GM23338 (cell line): ENCODE results near the gene WWOX. TPM values are rescaled to one million over a fixed set of nuclear protein-coding genes. Genes with fewer than 3 reads are reported as not detected.

Experiments
- ATAC-seq: fragments of 200-7000 bp; cut with Tn5 transposase; 3 replicates; pipeline ENCODE4 v1.9.1; 2020
- DNase-seq: peaks from one replicate; pipeline ENCODE4 v3.0.0-alpha.2; 2015; ENCODE audit warnings: low spot score
- H2AFZ ChIP-seq: fragments of 200-600 bp; sonication (generic); 2 replicates; pipeline ENCODE4 v1.8.0; 2016; ENCODE audit warnings: antibody characterized with exemption, mild to moderate bottlenecking, moderate library complexity
- H3F3A ChIP-seq: fragments of 200-600 bp; sonication (generic); replicated peaks from 2 replicates; pipeline ENCODE4 v1.8.0; 2017; ENCODE audit warnings: antibody characterized with exemption, mixed run types, low read depth
- H3K27ac ChIP-seq: fragments of 200-600 bp; sonication (generic); 2 replicates; pipeline ENCODE4 v1.6.1; 2016; ENCODE audit warnings: low read depth
- H3K27me3 ChIP-seq: fragments of 200-600 bp; sonication (generic); 2 replicates; pipeline ENCODE4 v1.8.0; 2016; ENCODE audit warnings: mild to moderate bottlenecking, mixed run types, moderate library complexity; ENCODE audit not compliant: insufficient read depth
- H3K36me3 ChIP-seq: fragments of 200-600 bp; sonication (generic); 2 replicates; pipeline ENCODE4 v1.8.0; 2016; ENCODE audit warnings: mild to moderate bottlenecking; ENCODE audit not compliant: insufficient read depth
- H3K4me1 ChIP-seq: fragments of 200-600 bp; sonication (generic); 2 replicates; pipeline ENCODE4 v1.8.0; 2016; ENCODE audit warnings: mild to moderate bottlenecking, moderate library complexity; ENCODE audit not compliant: insufficient read depth
- H3K4me2 ChIP-seq: fragments of 200-600 bp; sonication (generic); 2 replicates; pipeline ENCODE4 v1.7.1; 2017; ENCODE audit warnings: mixed run types
- H3K4me3 ChIP-seq: fragments of 200-600 bp; sonication (generic); 2 replicates; pipeline ENCODE4 v1.6.1; 2016; ENCODE audit warnings: mixed run types
- H3K79me2 ChIP-seq: fragments of 200-600 bp; sonication (generic); replicated peaks from 2 replicates; pipeline ENCODE4 v1.8.0; 2017; ENCODE audit warnings: mild to moderate bottlenecking; ENCODE audit not compliant: insufficient read depth
- H3K9me2 ChIP-seq: fragments of 200-600 bp; sonication (generic); 2 replicates; pipeline ENCODE4 v1.8.0; 2017; ENCODE audit not compliant: insufficient read depth
- H4K20me1 ChIP-seq: fragments of 200-600 bp; sonication (generic); replicated peaks from 2 replicates; pipeline ENCODE4 v1.8.0; 2017; ENCODE audit warnings: mild to moderate bottlenecking; ENCODE audit not compliant: insufficient read depth
- H3K27ac Mint-ChIP-seq: 2 replicates; pipeline ENCODE4 v1.8.0; 2020; ENCODE audit warnings: inconsistent platforms, mild to moderate bottlenecking, moderate library complexity, mixed read lengths
- H3K27me3 Mint-ChIP-seq: 3 replicates; pipeline ENCODE4 v1.8.0; 2022; ENCODE audit warnings: low read depth, mild to moderate bottlenecking, moderate library complexity, mixed read lengths, inconsistent platforms; ENCODE audit not compliant: insufficient read depth, poor library complexity
- H3K36me3 Mint-ChIP-seq: 3 replicates; pipeline ENCODE4 v1.8.0; 2021; ENCODE audit warnings: low read depth, mild to moderate bottlenecking, inconsistent platforms, moderate library complexity, mixed read lengths
- H3K4me1 Mint-ChIP-seq: 3 replicates; pipeline ENCODE4 v1.8.0; 2020; ENCODE audit warnings: mild to moderate bottlenecking, inconsistent platforms, mixed read lengths
- H3K4me3 Mint-ChIP-seq: 3 replicates; pipeline ENCODE4 v1.8.0; 2021; ENCODE audit warnings: moderate library complexity, mild to moderate bottlenecking, inconsistent platforms, mixed read lengths
- H3K9me3 Mint-ChIP-seq: 3 replicates; pipeline ENCODE4 v1.8.0; 2020; ENCODE audit warnings: moderate library complexity, mild to moderate bottlenecking, inconsistent platforms, mixed read lengths
- CREB1 ChIP-seq: fragments of 250-450 bp; sonication (Bioruptor Pico); IDR thresholded peaks from 2 replicates; pipeline ENCODE4 v1.5.0; 2020; ENCODE audit warnings: low read depth, mild to moderate bottlenecking, moderate library complexity
- CTCF ChIP-seq, 2 experiments: fragments of 200-600 bp in 1 of 2; sonication (generic) in 1 of 2; conservative IDR thresholded peaks; 2 replicates each; pipeline versions ENCODE4 v1.5.1 to v1.6.1; 2016 to 2017; ENCODE audit warnings: antibody characterized with exemption in 2 of 2, low read depth in 2 of 2, mild to moderate bottlenecking in 2 of 2, moderate library complexity in 1 of 2
- ETS1 ChIP-seq: IDR thresholded peaks from 2 replicates; pipeline ENCODE4 v1.6.1; 2016; ENCODE audit warnings: antibody characterized with exemption
- EZH2 ChIP-seq: fragments of 200-600 bp; sonication (generic); IDR thresholded peaks from one replicate; pipeline ENCODE4 v1.8.0; 2017; ENCODE audit warnings: antibody characterized with exemption, mild to moderate bottlenecking, low read depth; ENCODE audit not compliant: unreplicated experiment
- EZH2phosphoT487 ChIP-seq: fragments of 200-600 bp; sonication (generic); IDR thresholded peaks from one replicate; pipeline ENCODE4 v1.8.1; 2018; ENCODE audit warnings: antibody characterized with exemption; ENCODE audit not compliant: unreplicated experiment
- JUNB ChIP-seq: IDR thresholded peaks from one replicate; pipeline ENCODE4 v1.6.1; 2016; ENCODE audit warnings: antibody characterized with exemption; ENCODE audit not compliant: unreplicated experiment
- NANOG ChIP-seq: IDR thresholded peaks from 2 replicates; pipeline ENCODE4 v1.6.1; 2016; ENCODE audit warnings: antibody characterized with exemption, borderline replicate concordance
- POLR2AphosphoS5 ChIP-seq: IDR thresholded peaks from 2 replicates; pipeline ENCODE4 v1.6.1; 2016; ENCODE audit warnings: antibody characterized with exemption, low read depth
- REST ChIP-seq: IDR thresholded peaks from one replicate; pipeline ENCODE4 v1.6.1; 2018; ENCODE audit warnings: antibody characterized with exemption; ENCODE audit not compliant: unreplicated experiment
- STAT1 ChIP-seq: IDR thresholded peaks from one replicate; pipeline ENCODE4 v1.6.1; 2016; ENCODE audit warnings: antibody characterized with exemption; ENCODE audit not compliant: unreplicated experiment
- ZNF114 ChIP-seq: fragments of 250-450 bp; sonication (Bioruptor Pico); IDR thresholded peaks from 2 replicates; pipeline ENCODE4 v1.5.0; 2020; ENCODE audit warnings: mild to moderate bottlenecking, moderate library complexity
- ZNF331 ChIP-seq: fragments of 250-450 bp; sonication (Bioruptor Pico); IDR thresholded peaks from 2 replicates; pipeline ENCODE4 v1.5.0; 2020; ENCODE audit warnings: low read depth, mild to moderate bottlenecking, moderate library complexity
- ZNF462 ChIP-seq: fragments of 250-450 bp; sonication (Bioruptor Pico); IDR thresholded peaks from 2 replicates; pipeline ENCODE4 v1.5.0; 2020; ENCODE audit warnings: mild to moderate bottlenecking, moderate library complexity
- polyA plus RNA-seq: library from polyadenylated mRNA; unstranded; fragments of >200 nt; fragmentation: Nextera tagmentation; extraction: Ambion mirVana; gene quantifications from 2 replicates; pipeline ENCODE4 v1.2.1, GENCODE V29; 2016
- total RNA-seq: library from RNA; depleted of rRNA; stranded (reverse); fragments of >200 nt; shearing (Covaris generic); gene quantifications from 2 replicates; pipeline ENCODE4 v1.2.3, GENCODE V29; 2014

Gene WWOX
- total and polyA plus RNA-seq, 2 experiments from 2014 or later = 10.0 to 19.3 TPM

GRCh38 chr16:78697426-78697825, 598.0 kb downstream of the WWOX start:
- peaks cover 3% of the 10 kb centered on the region; the same call in 2 of the 3 replicates for H3K9me3 Mint-ChIP-seq
- no peaks in the 10 kb centered on the region for H3K36me3 Mint-ChIP-seq
- no peak overlapping the region for H3K27ac Mint-ChIP-seq
- Histone ChIP-seq H3K27me3 (no peaks in the 10 kb centered on the region), H3K27ac (no peak overlapping the region), H3K4me1 (no peaks in the 10 kb centered on the region), H2AFZ (no peak overlapping the region), H3K36me3 (no peaks in the 10 kb centered on the region), H3K4me3 (no peak overlapping the region), H4K20me1 (no peaks in the 10 kb centered on the region), H3K9me2 (no peaks in the 10 kb centered on the region), H3K4me2 (no peak overlapping the region), H3K79me2 (no peaks in the 10 kb centered on the region), H3F3A (no peaks in the 10 kb centered on the region)
- H3K4me1 Mint-ChIP-seq = no peaks in the 10 kb centered on the region; the same call in 2 of the 3 replicates
- H3K4me3 Mint-ChIP-seq = no peak overlapping the region
- no peak for TF ChIP-seq EZH2phosphoT487
- no peak for TF ChIP-seq ZNF114
- no peak for TF ChIP-seq ZNF331 (CRISPR knock-in tag)
- no peak for TF ChIP-seq ETS1
- TF ChIP-seq NANOG = no peak
- no peak for TF ChIP-seq JUNB
- TF ChIP-seq STAT1 = no peak
- no peak for TF ChIP-seq ZNF462 (CRISPR knock-in tag)
- TF ChIP-seq EZH2 = no peak
- TF ChIP-seq POLR2AphosphoS5 = no peak
- TF ChIP-seq CTCF (conservative IDR thresholded peaks at IDR 0.05; ENCODE audit: low read depth in 2 of 2) = no peak
- no peak for TF ChIP-seq REST
- TF ChIP-seq CREB1 (CRISPR knock-in tag) = no peak
- DNase-seq = no peak
- no peak for ATAC-seq
- H3K27me3 Mint-ChIP-seq = no peaks in the 10 kb centered on the region
